Astrocyte (in vitro differentiated cells and primary cell): ENCODE results near the gene CRTC1.

Source experiments
- EZH2 ChIP-seq: IDR thresholded peaks from 2 replicates; pipeline ENCODE4 v1.6.1; 2012; ENCODE audit warnings: mild to moderate bottlenecking, low read length, inconsistent platforms; ENCODE audit not compliant: insufficient read depth
- TF ChIP-seq, protein P1 (sequence below): IDR thresholded peaks from 2 replicates; pipeline ENCODE4 v1.5.1; 2011; ENCODE audit warnings: low read depth, mild to moderate bottlenecking, inconsistent platforms, low read length, moderate library complexity; ENCODE audit not compliant: insufficient read depth

DNA sequence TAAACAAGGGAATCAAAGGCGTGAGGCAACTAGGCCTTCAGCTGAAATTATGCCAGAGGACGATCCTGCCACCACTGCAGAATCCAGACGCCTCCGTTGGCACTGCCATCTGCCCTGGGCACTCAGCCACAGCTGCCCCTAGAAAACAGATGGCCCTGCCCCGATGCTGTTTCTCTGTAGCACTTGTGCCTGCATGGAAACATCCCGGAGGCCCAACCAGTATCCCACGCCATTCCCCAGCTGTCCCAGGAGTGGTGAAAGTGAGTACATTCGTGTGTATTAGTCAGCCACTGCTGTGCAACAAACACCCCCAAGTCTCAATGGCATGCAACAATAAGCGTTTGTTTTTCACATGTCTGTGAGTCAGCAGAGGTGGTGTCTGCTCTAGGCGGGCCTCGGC is 8.9 kb upstream of the CRTC1 start:
- TF ChIP-seq, protein P1, sequence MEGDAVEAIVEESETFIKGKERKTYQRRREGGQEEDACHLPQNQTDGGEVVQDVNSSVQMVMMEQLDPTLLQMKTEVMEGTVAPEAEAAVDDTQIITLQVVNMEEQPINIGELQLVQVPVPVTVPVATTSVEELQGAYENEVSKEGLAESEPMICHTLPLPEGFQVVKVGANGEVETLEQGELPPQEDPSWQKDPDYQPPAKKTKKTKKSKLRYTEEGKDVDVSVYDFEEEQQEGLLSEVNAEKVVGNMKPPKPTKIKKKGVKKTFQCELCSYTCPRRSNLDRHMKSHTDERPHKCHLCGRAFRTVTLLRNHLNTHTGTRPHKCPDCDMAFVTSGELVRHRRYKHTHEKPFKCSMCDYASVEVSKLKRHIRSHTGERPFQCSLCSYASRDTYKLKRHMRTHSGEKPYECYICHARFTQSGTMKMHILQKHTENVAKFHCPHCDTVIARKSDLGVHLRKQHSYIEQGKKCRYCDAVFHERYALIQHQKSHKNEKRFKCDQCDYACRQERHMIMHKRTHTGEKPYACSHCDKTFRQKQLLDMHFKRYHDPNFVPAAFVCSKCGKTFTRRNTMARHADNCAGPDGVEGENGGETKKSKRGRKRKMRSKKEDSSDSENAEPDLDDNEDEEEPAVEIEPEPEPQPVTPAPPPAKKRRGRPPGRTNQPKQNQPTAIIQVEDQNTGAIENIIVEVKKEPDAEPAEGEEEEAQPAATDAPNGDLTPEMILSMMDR, result no peak
- no peak for TF ChIP-seq EZH2
